SK-N-MC (cell line): ENCODE measurements around the gene PHIP.

Experiments
- EZH2 ChIP-seq: fragments of 200-600 bp; sonication (generic); IDR thresholded peaks from one replicate; pipeline ENCODE4 v1.6.1; 2017; ENCODE audit warnings: antibody characterized with exemption
- FOXP2 ChIP-seq: optimal IDR thresholded peaks from 2 replicates; pipeline ENCODE3; 2011; ENCODE audit warnings: mild to moderate bottlenecking, moderate library complexity; ENCODE audit not compliant: insufficient read depth; ENCODE audit errors: extremely low read length, control extremely low read depth

GRCh38 chr6:78947962-78948361 lies 130.1 kb downstream of the PHIP start:
- TF ChIP-seq EZH2, result no peak
- no peak for TF ChIP-seq FOXP2
